A549 treated with DMSO at 1 μM for 4 hours (cell line): ENCODE measurements around the gene GLUD1. TPM values are rescaled to one million over a fixed set of nuclear protein-coding genes. Genes with fewer than 3 reads are reported as not detected.

ENCODE experiments used
- total RNA-seq: library from RNA; stranded (reverse); fragments of 200-300 nt; extraction: Qiagen RNA extraction; gene quantifications from 5 replicates; pipeline ENCODE4 v1.2.3, GENCODE V29; 2022; ENCODE audit warnings: low read depth

Gene GLUD1
- 90.5 to 107 TPM (median 101 TPM) in 5 replicates for total RNA-seq

DNA sequence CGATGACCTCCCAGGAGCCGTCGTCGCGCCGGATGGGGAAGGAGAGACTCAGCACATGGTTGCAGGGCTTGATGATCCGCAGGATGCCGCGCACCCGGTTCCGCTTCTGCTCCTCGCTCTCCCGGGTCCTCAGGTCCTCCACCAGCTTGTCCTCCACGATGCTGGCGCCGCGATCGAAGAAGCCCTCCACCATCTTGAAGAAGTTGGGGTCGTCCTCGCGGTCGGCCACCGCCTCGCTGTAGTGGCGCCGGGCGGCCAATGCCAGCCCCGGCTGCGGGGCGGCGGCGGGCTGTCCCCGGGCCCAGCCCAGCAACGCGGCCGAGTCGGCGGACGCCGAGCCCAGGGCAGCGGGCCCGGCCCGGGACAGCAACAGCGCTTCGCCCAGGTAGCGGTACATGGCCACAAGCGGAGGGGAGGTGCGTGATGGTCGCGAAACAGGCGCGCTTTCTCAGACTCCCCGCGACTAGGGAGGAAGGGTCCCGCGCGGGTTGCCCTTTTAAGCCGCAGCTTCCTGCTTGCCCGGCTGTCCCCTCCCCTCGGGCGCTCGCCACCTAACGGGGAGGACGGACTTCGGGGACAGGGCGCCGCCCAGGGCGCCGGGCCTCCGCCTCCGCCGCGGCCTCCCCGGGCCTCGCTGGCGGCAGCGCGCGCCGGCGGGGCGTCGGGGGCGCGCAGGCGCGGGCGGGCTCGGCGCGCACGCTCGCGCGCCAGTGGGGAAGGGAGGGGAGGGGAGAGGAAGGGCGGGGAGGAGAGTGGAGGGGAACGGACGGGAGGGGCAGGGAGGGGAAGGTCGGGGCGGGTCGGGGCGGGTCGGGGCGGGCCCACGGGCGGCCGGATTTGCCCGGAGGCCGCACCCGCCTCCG lies at the start of gene GLUD1, which contains the start of gene SHLD2:
Gene GLUD1, minus strand, starts transcription at position 471 of the 863 bp plus-strand sequence. Its CDS starts 74 bp downstream, at position 397.
Gene SHLD2, plus strand, starts transcription at position 834 of the 863 bp plus-strand sequence. CDS start 56,149 bp downstream, outside the sequence.

DNA sequence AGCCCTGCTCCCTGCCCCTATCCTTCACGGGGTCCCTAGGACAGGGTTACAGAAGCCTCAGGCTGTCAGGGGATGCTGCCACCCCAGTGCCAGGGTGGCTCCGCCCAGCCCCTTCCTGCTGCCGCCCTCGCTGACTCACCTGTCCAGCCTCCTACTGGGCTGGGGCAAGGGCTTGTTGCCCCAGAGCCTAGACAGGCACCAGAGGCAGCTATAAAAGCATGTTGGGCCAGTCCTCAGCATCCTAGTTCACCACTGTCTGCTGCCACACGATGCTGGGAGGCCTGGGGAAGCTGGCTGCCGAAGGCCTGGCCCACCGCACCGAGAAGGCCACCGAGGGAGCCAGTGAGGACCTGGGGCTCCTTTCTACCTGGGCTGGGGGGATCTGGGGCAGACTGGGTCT lies 74.6 kb downstream of the GLUD1 start, which contains the start of gene FAM25A:
Gene FAM25A, plus strand, starts transcription at position 239 of the 400 bp plus-strand sequence. Its CDS starts 31 bp downstream, at position 270.

Other genes with a start within 250 kb of the GLUD1 start
- gene MMRN2, start 137.2 kb downstream of the GLUD1 start, total RNA-seq, result 0.91 to 1.5 TPM (median 1.1 TPM) in 5 replicates
- gene SNCG, start 136.2 kb downstream of the GLUD1 start, total RNA-seq, result 6.6 to 12.9 TPM (median 11.5 TPM) in 5 replicates
- gene ADIRF, start 126.4 kb downstream of the GLUD1 start, total RNA-seq, result 0.17 TPM in 1 of 5 replicates, not detected in the others
- not detected in 5 replicates for gene FAM25A, start 74.5 kb downstream of the GLUD1 start, total RNA-seq
- 23.9 to 29.8 TPM (median 25.3 TPM) in 5 replicates for gene SHLD2, start 363 bp upstream of the GLUD1 start, total RNA-seq
- 0.05 to 0.19 TPM (median 0.12 TPM) in 4 of 5 replicates, not detected in the other for gene NUTM2A, start 130.6 kb upstream of the GLUD1 start, total RNA-seq